ENCODE results near the gene FAM227A.

The FAM227A gene

DNA sequence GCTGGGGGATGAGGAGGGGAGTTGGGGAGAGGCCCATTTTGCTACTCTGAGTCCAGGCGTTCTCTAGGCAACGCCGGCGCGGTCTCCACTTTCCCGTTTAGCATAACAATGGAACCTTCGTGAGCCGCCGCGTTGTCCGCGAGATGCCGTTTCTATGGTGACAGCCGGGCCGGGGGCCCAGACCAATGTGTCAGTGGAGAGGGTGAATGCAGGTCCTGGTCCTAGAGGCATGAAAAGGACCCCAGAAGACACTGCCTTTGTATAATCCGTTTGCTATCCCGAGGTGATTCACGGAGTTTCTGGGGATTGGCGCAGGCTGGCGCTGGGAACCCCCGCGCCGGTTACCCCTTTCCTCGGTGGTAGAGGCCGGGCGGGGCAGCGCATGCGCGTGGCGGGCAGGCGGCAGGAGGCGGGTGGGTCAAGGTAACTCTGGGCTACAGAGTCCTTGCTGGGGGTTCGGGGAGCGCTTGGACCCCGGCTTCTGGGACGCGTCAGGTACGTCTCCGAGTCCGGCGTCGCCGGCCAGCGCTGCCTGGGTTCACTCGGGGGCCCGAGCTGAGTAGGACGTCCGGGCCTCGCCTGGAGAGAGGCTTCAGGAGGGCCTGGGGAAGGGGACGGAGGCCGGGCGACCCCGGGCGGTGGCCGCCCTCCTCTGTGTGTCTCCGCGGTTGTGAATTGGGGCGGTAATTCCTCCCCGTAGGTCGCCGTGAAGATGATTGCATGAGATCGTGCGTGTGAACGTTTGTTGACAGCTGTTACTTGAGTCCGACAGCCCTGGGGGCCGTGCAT is at the start of gene FAM227A, which contains the start of gene CBY1:
TSS of gene FAM227A (minus strand) at position 137 of the 789 bp plus-strand sequence. CDS start 6,224 bp downstream, outside the sequence.
TSS of gene CBY1 (plus strand) at position 383 of the 789 bp plus-strand sequence. CDS start 11,417 bp downstream, outside the sequence.
- DNase-seq (ENCODE audit: low read depth in 1 of 2, low spot score in 1 of 2), result peak; percentile 79 to 80

DNA sequence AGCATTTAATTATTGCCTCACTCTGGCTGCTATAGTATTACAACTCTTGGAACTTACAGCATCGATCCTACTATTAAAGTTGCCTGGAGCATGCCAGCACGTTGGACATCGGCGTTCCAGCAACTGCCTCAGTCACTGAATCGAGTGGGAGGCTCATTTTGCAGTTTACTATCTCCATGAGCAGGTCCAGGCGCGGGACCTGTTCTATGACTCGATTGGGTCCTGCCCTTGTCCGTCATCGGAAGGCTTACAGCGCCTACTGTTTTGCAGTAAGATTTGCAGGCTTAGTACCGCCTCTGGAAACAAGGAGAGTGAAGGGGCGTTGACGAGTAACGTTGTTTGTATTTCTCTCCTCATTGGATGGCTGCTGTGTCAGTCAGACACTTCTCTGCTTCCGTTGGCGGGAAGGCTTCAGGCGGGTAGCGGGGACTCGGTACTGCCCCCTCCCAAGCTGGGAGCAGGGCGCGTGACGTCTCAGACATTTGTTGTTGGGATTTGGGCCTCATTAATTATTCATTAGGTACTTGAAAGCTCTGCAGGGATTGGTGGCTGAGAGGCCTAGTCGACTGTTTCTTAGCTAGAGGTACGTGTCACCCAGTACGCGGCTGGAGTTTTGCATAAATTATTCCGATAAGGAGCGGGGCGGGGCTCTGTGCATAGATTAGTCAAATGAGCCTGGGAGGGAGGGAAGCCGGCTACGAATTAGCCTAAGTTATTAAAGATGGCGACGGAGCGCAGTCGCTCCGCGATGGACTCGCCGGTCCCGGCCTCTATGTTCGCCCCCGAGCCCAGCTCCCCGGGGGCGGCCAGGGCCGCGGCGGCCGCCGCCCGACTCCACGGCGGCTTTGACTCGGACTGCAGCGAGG is 49.3 kb upstream of the FAM227A start, which contains the start of gene GTPBP1:
TSS of gene GTPBP1 (plus strand) at position 710 of the 866 bp plus-strand sequence. CDS start at position 722, 12 bp downstream.
- DNase-seq (ENCODE audit: low read depth in 1 of 2, low spot score in 1 of 2), result peak; percentile 85 to 95

DNA sequence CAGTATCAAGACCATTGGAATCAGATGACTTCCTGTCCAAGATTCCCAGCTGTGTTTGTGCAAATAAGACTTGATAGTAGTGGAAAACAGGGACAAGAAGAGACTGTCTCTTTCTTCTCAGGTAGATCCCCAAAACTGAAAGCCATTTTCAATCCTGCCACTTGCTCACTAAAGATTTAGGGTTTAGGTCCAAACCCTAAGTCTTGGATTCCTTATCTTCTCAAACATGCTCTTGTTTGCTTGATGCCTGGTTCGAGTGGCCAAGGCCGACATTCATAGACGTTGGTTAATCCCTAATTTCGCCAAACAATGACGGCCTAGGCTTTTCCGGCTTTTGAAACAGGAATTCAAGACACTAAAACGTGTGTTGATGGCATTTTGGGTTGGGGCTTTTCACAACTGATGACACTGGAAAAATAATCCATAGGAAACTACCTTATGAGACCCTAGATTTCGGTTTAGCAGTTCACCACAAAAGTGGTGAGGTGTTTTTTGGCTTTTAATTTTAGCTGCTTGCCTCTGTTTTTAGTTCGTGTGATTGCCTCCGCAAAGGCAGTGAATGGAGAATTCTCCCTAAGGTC is 48.6 kb upstream of the FAM227A start:
- no peak for DNase-seq (ENCODE audit: low read depth in 1 of 2, low spot score in 1 of 2)

DNA sequence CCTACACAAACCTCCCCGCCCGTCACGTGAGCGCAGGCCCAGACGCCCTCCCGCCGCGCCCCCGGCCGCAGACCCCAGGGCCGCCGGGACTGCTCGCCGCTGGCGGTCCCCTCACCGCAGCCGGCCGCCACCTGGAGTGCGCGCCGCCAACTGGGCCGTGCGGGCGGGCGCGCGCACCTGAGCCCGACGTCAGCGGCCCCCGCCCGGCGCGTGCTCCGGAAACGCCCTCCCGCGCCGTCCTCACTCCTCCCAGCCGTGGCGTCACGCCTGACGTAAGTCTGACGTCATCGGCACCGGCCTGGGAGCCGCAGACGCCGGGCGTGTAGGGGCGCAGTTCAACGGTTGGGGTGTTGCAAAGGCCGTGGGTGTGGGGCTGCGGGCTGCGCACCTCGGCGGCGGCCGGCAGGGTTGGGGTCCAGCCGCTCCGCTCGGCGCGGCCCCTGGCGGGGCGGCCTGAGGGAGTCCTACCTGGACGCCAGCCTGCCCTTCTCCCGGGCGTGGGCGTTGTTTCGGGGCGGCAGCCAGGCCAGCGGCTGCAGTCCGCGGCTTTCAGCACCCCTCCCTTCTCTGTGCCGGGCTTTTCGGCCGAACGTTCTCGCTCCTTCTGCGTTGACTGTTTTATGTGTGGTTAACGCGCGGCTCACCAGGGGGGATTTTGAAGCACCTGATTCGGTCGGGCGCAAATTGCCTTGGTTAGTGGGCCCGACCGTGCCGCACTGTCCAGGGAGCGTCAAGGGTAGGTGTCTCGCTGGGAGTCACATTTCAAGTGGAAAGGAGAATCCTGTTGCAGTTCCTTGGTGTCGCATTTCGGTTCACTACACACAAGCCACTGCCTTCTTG is 44.8 kb upstream of the FAM227A start, which contains the start of gene JOSD1:
TSS of gene JOSD1 (minus strand) at position 155 of the 840 bp plus-strand sequence. CDS start 956 bp downstream, outside the sequence.
- DNase-seq (ENCODE audit: low read depth in 1 of 2, low spot score in 1 of 2), result peak; percentile 94 to 97

DNA sequence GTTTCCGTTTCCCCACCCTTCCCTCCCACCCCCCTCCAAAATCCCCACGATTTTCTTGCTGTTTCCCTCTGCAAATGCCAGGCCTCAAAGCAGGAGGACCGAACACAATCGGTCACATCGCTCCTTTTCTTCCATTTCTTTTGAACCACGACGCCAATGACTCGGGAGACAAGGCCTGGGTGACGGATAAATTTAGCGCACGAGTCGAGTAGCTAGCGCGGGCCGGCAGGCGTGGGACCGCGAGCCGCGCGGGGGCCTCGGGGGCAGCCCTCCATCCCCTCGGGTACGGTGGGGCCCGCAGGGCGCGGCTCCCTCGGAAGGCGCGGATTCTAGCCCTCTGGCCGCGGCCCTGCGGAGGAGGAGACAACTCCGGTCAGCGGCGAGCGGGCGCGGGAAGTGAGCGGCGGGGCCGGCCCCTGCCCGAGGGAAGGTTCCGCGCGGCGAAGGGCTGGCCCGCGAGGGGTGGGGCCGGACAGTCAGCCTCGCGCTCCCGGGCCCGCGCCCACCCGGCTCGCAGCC is 44.1 kb upstream of the FAM227A start:
- DNase-seq (ENCODE audit: low read depth in 1 of 2, low spot score in 1 of 2), result no peak

DNA sequence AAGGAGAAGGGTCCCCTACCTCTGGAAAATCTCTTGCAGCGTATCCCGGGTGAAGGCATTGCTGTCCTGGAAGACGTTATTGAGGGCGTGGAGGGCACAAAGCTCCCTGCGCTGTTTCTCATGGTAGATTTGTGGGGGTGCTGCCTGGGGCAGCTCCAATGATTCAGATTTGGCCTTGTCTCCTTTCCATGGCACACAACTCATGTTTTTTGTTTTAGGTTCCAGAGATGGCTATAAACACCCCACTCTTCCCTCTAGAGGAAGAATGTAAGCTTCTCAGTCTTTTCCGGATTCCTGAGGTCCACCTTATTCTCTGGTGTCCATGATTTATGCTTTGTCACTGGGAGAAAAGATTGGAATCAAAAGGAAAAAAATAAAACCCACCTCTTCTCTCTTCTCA is 43.6 kb upstream of the FAM227A start:
- DNase-seq (ENCODE audit: low read depth in 1 of 2, low spot score in 1 of 2), result no peak

DNA sequence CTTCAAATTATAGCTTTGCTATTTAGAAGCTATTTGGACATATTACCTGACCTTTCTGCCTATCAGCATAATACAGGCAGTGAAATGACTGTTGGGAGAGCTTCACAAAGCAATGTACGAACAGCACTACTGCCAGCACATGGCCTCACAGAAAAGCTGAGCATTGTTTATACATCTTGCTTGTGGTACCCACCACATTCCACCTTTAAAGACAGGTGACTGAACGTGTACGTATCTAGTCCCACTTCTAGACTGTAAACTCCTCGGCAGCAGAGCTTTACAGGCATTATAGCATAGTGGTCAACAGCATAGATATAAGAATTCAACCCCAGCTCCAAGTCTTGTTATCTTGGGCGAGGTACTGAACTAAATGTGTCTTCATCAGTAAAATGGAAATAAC is 43.0 kb upstream of the FAM227A start:
- no peak for DNase-seq (ENCODE audit: low read depth in 1 of 2, low spot score in 1 of 2)

DNA sequence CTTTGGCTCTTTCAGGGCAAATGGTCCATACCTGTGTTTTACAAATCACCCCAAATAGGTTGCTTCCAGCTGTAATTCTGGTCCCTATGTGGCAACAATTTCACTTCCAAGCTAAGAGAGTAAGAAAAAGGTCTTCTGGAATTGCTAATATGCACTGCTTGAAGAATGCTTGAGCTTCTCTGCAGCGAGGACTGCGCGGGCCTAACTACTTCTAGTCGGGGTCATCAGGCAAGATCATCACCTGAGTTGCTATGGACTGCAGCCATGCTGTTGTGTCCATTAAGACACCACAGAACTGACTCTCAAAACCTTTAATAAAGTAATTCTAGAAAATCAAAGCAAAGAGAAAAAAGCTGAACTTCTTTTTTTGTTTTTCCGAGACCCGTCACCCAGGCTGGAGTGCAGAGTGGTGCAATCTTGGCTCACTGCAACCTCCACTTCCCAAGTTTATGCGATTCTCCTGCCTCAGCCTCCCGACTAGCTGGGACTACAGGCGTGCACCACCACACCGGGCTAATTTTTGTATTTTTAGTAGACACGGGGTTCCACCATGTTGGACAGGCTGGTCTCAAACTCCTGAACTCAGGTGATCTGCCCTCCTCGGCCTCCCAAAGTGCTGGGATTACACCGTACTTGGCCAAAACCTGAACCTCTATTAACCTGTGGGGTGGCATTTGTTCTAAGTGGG is 42.4 kb upstream of the FAM227A start:
- DNase-seq (ENCODE audit: low read depth in 1 of 2, low spot score in 1 of 2), result no peak

DNA sequence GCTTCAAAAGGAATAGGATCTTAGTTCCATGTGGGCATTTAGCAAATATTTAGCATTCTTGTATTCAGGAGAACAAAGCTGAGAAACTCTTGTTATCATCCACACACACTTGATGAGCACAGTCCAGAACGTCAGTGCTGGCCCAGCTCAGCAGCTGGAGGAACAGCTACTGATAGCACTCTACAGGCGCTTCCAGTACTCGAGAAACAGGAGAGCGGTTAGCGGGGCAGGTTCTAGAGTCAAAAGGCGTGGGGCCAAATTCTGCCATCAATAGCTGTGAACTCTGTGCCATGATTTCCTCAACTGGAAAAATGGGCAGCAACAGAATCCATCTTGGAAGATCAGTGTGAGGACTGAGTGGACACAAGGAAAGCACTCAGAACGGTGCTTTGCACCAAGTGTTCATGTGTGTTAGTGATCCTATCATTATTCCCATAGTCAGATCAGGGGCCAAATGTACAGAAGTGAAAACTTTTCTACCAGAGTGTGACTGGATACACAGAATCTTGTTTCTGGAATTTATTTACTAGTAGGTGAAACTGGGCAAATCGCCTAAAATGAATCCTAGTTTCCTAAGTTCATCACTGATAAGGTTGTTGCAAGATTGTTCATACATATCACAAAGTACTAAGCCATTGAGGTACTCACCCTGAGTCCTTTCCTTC is 41.4 kb upstream of the FAM227A start:
- no peak for DNase-seq (ENCODE audit: low read depth in 1 of 2, low spot score in 1 of 2)

DNA sequence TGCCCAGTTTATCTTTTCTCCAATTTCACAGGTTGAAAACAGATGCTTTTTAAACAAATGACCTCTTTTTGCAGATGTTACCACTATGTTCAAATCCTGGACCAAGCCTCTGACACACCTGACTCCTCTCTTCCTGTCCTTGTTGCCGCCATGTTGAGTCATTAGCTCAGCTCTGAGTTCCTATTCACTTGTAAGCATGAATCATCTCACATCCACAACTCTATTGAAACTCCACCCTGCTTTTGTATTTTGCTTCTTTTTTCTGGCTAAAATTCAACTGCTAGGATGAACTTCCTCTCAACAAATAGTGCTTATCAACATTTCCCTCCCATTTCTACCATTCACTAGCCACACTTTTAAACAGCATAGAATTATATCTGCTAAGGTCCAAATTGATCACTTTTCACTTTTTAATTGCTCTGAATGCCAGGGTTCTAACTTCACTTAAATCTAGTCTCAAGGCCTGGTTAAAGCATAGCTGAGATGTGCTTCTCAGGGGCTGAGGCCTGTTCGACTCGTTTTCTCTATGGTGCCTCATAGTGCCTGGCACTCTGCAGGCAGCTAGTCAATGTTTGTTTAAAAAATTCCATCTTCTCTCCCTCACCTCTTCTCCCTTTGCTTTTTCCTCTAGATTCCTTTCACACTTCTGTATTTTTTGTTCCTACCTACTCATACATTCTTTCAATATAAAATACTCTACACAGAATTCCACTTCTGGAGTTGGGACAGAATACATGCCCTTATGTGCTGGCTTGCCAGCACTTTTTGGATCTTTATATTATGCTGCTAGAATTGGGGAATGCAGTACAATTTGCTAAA is 40.6 kb upstream of the FAM227A start:
- no peak for DNase-seq (ENCODE audit: low read depth in 1 of 2, low spot score in 1 of 2)

DNA sequence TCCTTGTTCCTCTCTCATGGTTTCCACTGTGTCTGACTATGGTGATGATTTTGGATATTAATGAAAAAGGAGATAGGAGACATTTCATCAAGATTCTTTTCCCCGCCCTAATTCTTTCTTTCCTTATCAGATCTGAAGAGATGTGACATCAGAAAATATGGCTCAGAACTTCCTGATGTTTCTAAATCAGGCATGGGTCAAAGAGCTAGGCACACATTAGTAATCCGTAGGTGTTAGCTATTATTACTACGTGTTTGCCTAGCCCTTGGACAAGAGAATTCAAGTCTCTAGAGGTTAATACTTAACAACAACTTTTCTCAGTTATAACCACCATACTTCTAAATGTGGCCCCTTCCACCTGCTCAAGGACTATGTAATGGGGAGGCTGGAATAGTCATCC is 38.7 kb upstream of the FAM227A start:
- DNase-seq (ENCODE audit: low read depth in 1 of 2, low spot score in 1 of 2), result no peak

DNA sequence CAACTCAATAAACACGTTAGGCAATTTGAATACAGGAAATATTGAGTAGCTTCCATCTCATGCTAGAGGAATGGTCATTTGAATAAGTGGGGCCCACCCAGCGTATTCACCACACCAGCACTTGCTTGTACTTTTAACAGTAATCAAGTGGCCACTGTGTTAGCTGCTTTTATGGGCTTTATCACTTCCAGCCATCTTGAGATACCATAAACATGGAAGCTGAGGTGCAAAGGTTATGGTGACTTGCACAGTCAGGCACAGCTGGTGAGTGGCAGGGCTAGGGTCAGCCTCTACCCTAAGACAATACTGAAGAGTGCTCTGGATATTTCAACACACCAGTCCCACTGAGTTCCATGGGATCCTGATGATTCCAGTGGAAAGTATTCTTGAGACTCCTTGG is 37.9 kb upstream of the FAM227A start:
- no peak for DNase-seq (ENCODE audit: low read depth in 1 of 2, low spot score in 1 of 2)

DNA sequence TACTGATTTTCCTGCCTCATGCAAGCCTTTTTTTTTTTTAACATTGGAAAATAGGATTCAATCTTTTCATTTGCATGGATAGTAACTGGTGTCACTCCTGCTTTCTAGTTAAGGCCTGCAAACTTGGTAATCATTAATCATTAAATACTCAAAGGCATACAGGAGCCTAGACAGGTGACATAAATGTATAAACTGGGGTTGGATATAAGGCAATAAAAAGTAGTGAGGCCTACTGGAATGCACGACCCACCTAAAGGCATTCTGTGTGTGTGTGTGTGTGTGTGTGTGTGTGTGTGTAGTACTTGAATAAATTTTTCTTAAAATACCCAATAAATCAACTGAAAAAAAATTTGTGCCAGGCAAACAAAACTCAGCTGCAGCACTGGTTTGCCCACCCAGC is 33.5 kb upstream of the FAM227A start:
- no peak for DNase-seq (ENCODE audit: low read depth in 1 of 2, low spot score in 1 of 2)

DNA sequence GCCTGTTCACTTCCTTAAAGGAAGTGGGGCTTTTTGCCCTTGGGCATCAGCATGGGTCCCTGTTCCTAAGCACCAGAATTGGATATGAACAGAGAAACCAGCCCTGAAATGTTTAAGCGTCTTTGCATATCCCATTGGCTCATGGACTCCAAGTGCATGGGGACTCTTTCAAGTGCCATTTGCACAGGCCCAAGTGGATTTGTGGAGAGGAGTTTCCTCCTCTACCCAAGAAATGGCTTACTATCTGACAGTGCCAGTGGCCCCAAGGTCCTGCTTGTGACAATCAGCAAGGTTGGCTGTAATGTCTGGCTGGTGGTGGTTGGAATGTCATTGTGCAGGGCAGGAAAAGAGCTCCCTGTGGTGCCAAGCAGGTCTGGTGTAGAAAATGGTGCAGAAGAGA is 29.6 kb upstream of the FAM227A start:
- no peak for DNase-seq (ENCODE audit: low read depth in 1 of 2, low spot score in 1 of 2)

DNA sequence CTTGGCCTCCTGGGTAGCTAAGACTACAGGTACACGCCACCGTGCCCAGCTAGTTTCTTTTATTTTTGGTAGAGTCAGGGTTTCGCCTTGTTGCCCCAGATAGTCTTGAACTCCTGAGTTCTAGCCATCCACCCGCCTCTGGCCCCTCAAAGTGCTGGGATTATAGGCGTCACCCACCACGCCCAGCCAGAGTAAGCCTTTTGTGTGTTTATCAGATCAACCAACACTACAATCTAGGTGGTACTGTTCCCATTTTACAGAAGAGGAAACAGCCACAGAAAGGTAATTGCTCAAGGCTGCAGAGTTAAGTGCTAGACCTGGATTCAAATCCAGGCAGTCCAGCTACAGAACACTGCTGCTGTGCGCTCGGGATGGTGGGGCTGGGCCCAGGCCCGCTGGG is 28.7 kb upstream of the FAM227A start:
- no peak for DNase-seq (ENCODE audit: low read depth in 1 of 2, low spot score in 1 of 2)

DNA sequence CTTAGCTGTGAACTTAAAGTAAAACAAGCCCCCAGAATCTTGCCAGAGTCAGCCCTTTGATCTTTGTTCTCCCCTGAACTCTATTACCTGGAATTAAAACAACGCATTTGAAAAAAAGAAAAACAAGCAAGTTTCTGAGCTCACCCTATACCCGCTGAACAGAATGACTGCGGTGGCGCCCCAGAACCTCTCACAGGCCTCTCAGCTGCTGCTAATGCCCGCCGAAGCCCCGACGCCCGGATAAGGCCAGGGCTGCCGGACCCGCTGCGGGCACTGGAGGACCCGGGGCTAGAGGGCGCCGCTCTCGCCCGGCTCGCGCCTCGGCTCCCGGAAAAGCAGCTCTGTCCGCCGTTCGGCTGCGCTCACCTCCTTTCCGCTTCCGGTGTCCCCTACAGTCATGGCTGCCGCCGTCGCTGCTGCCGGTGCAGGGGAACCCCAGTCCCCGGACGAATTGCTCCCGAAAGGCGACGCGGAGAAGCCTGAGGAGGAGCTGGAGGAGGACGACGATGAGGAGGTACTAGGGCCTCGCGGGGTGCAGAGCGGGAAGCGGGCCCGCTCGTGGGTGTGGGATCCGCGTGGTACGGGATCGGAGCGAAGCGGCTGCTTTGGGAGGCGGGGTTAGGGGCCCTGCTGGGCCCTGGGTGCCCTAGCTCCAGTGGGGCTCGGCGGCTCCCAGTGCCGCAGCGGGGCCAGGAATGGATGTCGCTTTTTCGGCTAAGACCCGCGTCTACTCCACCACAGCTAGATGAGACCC is 25.6 kb upstream of the FAM227A start, which contains the start of gene TOMM22:
TSS of gene TOMM22 (plus strand) at position 376 of the 754 bp plus-strand sequence. CDS start at position 398, 22 bp downstream.
- DNase-seq (ENCODE audit: low read depth in 1 of 2, low spot score in 1 of 2), result peak; percentile 65 to 71

DNA sequence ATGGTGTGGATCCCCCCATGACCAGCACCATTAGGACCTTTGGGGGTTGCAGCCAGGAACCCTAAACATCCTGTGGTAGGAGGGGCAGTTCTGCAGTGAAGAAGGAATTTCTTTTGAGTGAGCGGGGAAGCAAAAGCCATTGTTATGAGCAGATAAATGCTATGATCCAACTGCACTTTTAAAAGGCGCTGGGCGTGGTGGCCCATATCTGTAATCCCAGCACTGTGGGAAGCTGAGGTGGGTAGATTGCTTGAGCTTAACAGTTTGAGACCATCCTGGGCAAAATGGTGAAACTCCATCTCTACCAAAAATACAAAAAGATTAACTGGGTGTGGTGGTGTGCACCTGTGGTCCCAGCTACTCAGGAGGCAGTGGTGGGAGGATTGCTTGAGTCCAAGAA is 19.6 kb upstream of the FAM227A start:
- DNase-seq (ENCODE audit: low read depth in 1 of 2, low spot score in 1 of 2), result no peak

Data from stimulated activated CD4-positive, alpha-beta T cell treated with anti-CD3 and anti-CD28 coated beads, Interleukin-15, amount 100 ng/mL, for 1 hour (primary cell).